BE2C (cell line): Measurements from ENCODE around the gene EXOC1L.

Experiments
- DNase-seq: peaks from one replicate; pipeline ENCODE4 v3.0.0-alpha.2; 2020
- H3K27me3 ChIP-seq: fragments of 250-450 bp; sonication (Bioruptor Pico); 2 replicates; pipeline ENCODE4 v1.5.1; 2020; ENCODE audit warnings: mild to moderate bottlenecking
- H3K36me3 ChIP-seq: fragments of 250-450 bp; sonication (Bioruptor Pico); 2 replicates; pipeline ENCODE4 v1.5.1; 2020; ENCODE audit warnings: mild to moderate bottlenecking
- H3K4me1 ChIP-seq: fragments of 250-450 bp; sonication (Bioruptor Pico); 2 replicates; pipeline ENCODE4 v1.5.1; 2020
- H3K4me3 ChIP-seq: 2 replicates; pipeline ENCODE4 v1.5.1; 2011; ENCODE audit warnings: low read depth, low read length
- H3K9me3 ChIP-seq: fragments of 250-450 bp; sonication (Bioruptor Pico); 2 replicates; pipeline ENCODE4 v1.5.1; 2020
- CTCF ChIP-seq: IDR thresholded peaks from 2 replicates; pipeline ENCODE4 v1.5.1; 2012; ENCODE audit warnings: mild to moderate bottlenecking, low read depth, low read length

The EXOC1L gene

GRCh38 chr4:55826986-55827385, 7.4 kb downstream of the EXOC1L start:
- no peaks in the 10 kb centered on the region for H3K4me1 ChIP-seq
- DNase-seq = no peak
- no peaks in the 10 kb centered on the region for H3K9me3 ChIP-seq
- no peak overlapping the region for H3K4me3 ChIP-seq
- no peaks in the 10 kb centered on the region for H3K36me3 ChIP-seq
- H3K27me3 ChIP-seq = no peaks in the 10 kb centered on the region
- no peak for TF ChIP-seq CTCF

- H3K4me3 ChIP-seq = no peak overlapping the region
- H3K9me3 ChIP-seq = no peaks in the 10 kb centered on the region
- H3K4me1 ChIP-seq = no peaks in the 10 kb centered on the region
- no peak for TF ChIP-seq CTCF
- no peaks in the 10 kb centered on the region for H3K36me3 ChIP-seq
- H3K27me3 ChIP-seq = no peaks in the 10 kb centered on the region
- no peak for DNase-seq
Measured at GRCh38 chr4:55827582-55827981, 8.0 kb downstream of the EXOC1L start.

GRCh38 chr4:55830048-55830447, 10.5 kb downstream of the EXOC1L start:
- no peaks in the 10 kb centered on the region for H3K27me3 ChIP-seq
- no peaks in the 10 kb centered on the region for H3K36me3 ChIP-seq
- no peaks in the 10 kb centered on the region for H3K4me1 ChIP-seq
- H3K4me3 ChIP-seq = no peak overlapping the region
- no peaks in the 10 kb centered on the region for H3K9me3 ChIP-seq
- TF ChIP-seq CTCF = no peak
- DNase-seq = no peak

DNA sequence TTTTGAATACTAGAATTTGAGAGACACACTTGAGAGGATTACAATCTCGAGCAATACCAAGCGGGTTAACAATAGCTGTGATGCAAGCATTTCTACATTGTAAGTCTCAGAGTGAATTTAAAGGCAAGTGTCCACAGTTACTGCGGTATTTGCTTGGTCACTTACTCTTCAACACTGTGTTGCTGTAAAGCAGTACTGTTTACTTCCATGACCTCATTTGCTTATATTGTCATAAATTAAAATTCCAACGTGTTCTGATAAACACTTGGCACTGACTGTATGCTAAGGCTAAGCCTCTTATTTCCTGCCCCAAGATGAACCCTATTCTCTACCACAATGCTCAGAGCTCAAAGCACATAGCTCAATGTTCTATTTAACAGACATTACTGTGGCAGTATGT, 11.1 kb downstream of the EXOC1L start:
- H3K9me3 ChIP-seq = no peaks in the 10 kb centered on the region
- DNase-seq = no peak
- H3K4me3 ChIP-seq = no peak overlapping the region
- no peaks in the 10 kb centered on the region for H3K36me3 ChIP-seq
- H3K27me3 ChIP-seq = no peaks in the 10 kb centered on the region
- TF ChIP-seq CTCF = no peak
- no peaks in the 10 kb centered on the region for H3K4me1 ChIP-seq

GRCh38 chr4:55834086-55834795, 14.7 kb downstream of the EXOC1L start:
- Histone ChIP-seq H3K4me3 (no peak overlapping the region), H3K4me1 (no peaks in the 10 kb centered on the region), H3K36me3 (no peaks in the 10 kb centered on the region), H3K9me3 (no peaks in the 10 kb centered on the region), H3K27me3 (no peaks in the 10 kb centered on the region)
- TF ChIP-seq CTCF = no peak
- DNase-seq = no peak

DNA sequence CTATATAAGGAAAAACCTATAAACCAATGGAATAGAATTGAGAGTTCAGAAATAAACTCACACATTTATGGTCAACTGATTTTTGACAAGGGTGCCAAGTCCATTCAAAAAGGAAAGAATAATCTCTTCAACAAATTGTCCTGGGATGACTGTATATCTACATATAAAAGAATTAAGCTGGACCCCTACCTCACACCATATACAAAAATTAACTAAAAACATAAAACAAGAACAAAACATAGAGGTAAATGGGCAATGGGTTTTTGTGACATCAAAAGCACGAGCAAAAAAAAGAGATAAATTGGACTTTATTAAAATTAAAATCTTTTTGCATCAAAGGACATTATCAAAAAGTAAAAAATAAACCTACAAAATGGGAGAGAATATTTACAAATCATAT, 18.3 kb downstream of the EXOC1L start:
- H3K9me3 ChIP-seq = peaks cover 2% of the 10 kb centered on the region
- no peak for TF ChIP-seq CTCF
- H3K27me3 ChIP-seq = no peaks in the 10 kb centered on the region
- H3K36me3 ChIP-seq = no peaks in the 10 kb centered on the region
- no peaks in the 10 kb centered on the region for H3K4me1 ChIP-seq
- no peak overlapping the region for H3K4me3 ChIP-seq
- DNase-seq = no peak
